ENCODE data around the gene TPBGL.

- no peak for TF ChIP-seq REST (IDR thresholded peaks at IDR 0.05; ENCODE audit: unreplicated experiment)
- no peak for TF ChIP-seq CTCF (conservative IDR thresholded peaks at IDR 0.05; ENCODE audit: low read depth in 2 of 2)
- no peak for TF ChIP-seq CREB1 (CRISPR knock-in tag; IDR thresholded peaks at IDR 0.05; ENCODE audit: low read depth)
- no peak for TF ChIP-seq EZH2phosphoT487 (IDR thresholded peaks at IDR 0.05; ENCODE audit: unreplicated experiment)
- no peak for TF ChIP-seq POLR2AphosphoS5 (IDR thresholded peaks at IDR 0.05; ENCODE audit: low read depth)
- no peak for TF ChIP-seq EZH2 (IDR thresholded peaks at IDR 0.05; ENCODE audit: low read depth, unreplicated experiment)
- no peak for TF ChIP-seq NANOG (IDR thresholded peaks at IDR 0.05; ENCODE audit: borderline replicate concordance)
- no peak for TF ChIP-seq ZNF114 (CRISPR knock-in tag; IDR thresholded peaks at IDR 0.05)
- TF ChIP-seq STAT1 (IDR thresholded peaks at IDR 0.05; ENCODE audit: unreplicated experiment) = no peak
- TF ChIP-seq JUNB (IDR thresholded peaks at IDR 0.05; ENCODE audit: unreplicated experiment) = no peak
- no peak for TF ChIP-seq ETS1 (IDR thresholded peaks at IDR 0.05)
- no peak for TF ChIP-seq ZNF331 (CRISPR knock-in tag; IDR thresholded peaks at IDR 0.05; ENCODE audit: low read depth)
- TF ChIP-seq ZNF462 (CRISPR knock-in tag; IDR thresholded peaks at IDR 0.05) = no peak
These were observed 22.6 kb downstream of the TPBGL start for GRCh38 chr11:75262961-75263852.
